LNCAP (cell line): ENCODE measurements around the gene LEP.

ENCODE experiments used
- TF ChIP-seq, protein P1 (sequence below): fragments of 450-650 bp; IDR thresholded peaks from 2 replicates; pipeline ENCODE4 v1.5.1; 2017; ENCODE audit warnings: mild to moderate bottlenecking

Gene LEP

DNA sequence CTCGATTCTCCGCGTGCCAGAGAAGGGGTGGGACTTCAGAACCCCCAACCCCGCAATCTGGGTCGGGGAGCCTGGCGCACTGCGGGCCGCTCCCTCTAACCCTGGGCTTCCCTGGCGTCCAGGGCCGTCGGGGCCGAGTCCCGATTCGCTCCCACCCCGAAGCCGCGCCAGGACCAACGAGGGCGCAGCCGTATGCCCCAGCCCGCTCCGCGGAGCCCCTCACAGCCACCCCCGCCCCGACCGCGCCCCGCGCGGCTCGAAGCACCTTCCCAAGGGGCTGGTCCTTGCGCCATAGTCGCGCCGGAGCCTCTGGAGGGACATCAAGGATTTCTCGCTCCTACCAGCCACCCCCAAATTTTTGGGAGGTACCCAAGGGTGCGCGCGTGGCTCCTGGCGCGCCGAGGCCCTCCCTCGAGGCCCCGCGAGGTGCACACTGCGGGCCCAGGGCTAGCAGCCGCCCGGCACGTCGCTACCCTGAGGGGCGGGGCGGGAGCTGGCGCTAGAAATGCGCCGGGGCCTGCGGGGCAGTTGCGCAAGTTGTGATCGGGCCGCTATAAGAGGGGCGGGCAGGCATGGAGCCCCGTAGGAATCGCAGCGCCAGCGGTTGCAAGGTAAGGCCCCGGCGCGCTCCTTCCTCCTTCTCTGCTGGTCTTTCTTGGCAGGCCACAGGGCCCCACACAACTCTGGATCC lies at the start of gene LEP:
Gene LEP, plus strand, starts transcription at position 583 of the 691 bp plus-strand sequence. CDS start 10,741 bp downstream, outside the sequence.
- TF ChIP-seq, protein P1, sequence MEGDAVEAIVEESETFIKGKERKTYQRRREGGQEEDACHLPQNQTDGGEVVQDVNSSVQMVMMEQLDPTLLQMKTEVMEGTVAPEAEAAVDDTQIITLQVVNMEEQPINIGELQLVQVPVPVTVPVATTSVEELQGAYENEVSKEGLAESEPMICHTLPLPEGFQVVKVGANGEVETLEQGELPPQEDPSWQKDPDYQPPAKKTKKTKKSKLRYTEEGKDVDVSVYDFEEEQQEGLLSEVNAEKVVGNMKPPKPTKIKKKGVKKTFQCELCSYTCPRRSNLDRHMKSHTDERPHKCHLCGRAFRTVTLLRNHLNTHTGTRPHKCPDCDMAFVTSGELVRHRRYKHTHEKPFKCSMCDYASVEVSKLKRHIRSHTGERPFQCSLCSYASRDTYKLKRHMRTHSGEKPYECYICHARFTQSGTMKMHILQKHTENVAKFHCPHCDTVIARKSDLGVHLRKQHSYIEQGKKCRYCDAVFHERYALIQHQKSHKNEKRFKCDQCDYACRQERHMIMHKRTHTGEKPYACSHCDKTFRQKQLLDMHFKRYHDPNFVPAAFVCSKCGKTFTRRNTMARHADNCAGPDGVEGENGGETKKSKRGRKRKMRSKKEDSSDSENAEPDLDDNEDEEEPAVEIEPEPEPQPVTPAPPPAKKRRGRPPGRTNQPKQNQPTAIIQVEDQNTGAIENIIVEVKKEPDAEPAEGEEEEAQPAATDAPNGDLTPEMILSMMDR, result no peak

DNA sequence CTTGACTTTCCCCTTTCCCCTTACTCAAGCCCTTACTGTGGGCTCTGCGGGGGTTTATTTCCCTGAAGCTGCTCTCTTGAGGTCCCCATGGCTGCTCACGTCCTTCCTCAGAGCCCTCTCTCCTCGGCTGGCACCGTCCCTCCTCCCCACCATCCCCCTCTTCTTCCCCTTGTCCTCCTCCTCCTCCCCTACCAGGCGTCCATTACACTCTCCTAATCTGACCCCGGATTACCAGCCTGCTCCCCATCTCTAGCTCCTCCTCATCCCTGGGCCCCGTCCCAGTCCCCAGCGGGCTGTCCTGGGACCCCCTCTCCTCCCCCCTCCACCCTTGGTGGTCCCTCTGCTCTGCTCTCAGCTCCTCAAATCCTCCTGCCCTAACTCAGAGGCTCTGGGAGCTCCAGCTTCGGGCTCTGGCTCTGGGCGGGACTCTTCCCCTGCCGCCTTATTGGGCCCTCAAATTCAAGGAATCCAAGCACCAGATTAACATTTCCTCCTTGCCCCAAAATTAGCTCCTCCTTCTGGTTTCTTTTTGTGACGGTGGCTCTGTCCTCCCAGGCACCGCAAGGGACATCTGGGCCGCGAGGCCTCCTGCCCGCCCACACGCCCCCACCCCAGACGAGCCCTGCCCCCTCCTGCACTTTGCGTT lies 48.5 kb upstream of the LEP start:
- TF ChIP-seq, protein P1, result no peak

DNA sequence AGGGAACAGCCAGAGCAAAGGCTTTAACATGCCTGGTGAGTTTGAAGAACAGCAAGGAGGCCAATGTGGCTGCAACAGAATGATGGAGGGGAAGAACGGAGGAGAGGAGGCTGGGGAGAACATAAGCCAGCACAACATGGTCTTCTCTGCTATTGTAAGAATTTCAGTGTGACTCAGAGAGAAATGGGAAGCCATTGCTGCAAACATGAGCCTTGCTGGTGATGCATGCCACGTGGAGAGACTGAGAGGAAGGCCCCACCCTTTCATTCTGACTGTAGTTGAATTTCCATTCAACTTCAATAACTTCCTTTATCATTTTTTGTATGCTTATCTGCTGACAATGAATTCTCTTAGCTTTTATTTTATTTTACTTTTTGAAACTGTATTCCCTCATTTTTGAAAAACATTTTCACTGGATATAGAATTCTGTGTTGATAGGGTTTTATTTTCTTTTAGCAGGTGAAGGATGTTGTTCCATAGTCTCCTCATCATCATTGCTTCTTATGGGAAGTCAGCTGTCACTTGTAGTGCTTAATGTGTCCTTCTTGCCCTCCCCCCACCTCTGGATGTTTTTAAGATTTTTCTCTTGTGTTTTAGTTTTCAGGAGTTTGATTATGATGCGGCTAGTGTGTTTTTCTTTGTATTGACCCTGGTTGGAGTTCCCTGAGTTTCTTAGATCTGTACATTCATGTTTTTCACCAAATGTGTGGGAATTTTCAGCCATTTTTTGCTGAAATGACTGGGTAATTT lies 46.4 kb upstream of the LEP start:
- TF ChIP-seq, protein P1, result no peak

DNA sequence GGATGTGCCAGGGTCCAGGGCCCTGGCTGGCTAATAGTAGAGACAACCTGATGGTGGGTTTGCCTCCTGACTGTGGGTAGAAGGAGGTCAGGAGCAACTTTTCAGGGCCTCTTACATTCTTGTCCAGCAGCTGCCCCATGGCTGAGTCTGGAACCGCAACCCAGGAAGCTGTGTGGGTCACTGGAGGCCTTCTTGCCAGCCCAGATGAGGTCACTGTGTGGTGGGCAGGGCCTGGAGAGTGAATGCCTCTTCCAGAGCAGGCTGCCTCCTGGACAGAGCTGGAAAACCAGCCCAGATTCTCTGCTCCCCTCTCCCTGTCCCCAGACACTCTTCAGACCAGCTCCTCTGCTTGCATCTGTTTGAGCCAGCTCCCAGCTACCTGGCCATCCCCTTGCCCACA lies 43.5 kb upstream of the LEP start:
- TF ChIP-seq, protein P1, result no peak

DNA sequence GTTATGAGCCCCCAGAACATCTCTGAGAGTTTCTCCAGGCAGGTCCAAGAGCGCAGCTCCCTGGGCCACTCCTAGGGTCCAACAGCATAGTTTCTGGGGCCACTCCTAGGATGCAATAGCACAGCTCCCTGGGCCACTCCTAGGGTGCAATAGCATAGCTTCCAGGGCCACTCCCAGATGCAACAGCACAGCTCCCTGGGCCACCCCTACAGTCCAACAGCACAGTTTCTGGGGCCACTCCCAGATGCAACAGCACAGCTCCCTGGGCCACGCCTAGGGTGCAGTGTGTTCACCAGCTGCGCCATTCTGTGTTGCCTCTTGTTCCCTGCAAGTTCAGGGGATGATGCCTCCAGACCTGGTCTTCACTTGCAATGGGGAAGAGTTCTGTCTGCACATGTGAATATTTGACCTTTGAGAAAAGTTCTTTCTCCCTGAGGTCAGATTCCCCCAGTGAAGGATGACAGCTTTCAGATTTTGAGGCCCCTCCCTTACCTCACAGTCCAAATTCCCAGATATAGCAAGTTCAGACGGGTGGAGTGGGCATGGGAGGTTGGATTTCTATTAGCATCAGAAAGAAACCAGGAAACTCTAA lies 43.0 kb upstream of the LEP start:
- TF ChIP-seq, protein P1, result no peak

DNA sequence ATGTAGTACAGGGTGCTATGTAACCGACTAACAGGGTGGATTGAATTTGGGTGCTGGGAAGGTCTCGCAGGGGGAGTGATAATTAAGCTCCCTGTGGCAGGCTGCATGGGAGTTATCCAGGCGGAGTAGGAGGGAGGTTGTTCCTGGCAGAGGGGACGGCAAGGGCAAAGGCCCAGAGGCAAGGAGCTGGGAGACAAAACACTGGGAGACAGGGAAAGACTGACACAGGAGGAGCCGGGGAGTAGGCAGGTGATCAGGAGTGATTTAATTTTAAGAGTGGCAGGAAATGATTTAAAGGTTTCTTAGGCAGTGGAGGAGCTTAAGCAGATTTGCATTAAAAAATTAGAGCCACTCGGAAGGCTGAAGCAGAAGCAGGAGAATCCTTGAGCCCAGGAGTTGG lies 40.7 kb upstream of the LEP start:
- TF ChIP-seq, protein P1, result no peak

DNA sequence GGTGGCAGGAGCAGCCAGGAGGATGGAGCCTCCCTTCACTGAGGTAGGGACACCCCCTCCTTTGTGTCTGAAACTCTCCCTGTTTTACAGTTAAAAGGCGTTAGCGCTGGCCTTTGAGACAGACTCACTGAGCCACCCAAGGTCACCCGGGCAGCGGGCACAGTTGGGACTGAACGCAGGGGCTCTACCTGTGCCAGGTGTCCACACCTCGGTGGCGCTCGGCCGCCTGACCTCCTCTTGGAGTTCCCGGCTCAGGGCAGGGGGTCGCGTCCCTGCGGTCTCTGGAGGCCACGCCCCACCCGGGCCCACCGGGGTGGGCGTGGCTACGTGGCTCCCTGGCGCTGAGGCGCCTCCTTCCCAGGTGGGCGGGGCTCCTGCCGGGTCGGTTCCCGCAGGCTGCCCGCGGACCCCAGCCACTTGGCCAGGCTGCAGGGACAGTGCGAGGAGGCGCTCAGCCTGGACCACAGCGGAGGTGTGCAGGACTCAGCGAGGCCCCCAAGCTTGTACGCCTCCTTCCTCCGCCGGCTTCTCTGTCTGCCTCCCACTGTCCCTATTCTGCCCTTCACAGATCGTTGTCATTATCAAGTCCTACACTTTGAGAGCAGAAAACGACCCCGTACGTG lies 39.9 kb upstream of the LEP start:
- TF ChIP-seq, protein P1, result no peak
